HG03135 (cell line): Measurements from ENCODE around the gene FLNA.

Experiments used
- ATAC-seq: cut with Tn5 transposase; IDR thresholded peaks from one replicate; pipeline ENCODE4 v1.9.1; 2021; ENCODE audit warnings: mild to moderate bottlenecking, moderate library complexity; ENCODE audit not compliant: unreplicated experiment

The FLNA gene

GRCh38 chrX:154378059-154378798, 3.8 kb upstream of the FLNA start:
- ATAC-seq: peak; percentile 2

- no peak for ATAC-seq
These were observed 2.3 kb upstream of the FLNA start for GRCh38 chrX:154376774-154377173.

GRCh38 chrX:154375156-154375504, 696 bp upstream of the FLNA start:
- no peak for ATAC-seq

GRCh38 chrX:154373340-154374306, 811 bp downstream of the FLNA start:
- ATAC-seq: no peak

GRCh38 chrX:154372612-154373022, 1.8 kb downstream of the FLNA start:
- no peak for ATAC-seq

GRCh38 chrX:154371789-154372300, 2.6 kb downstream of the FLNA start:
- peak; percentile 5 for ATAC-seq

- peak; percentile 59 for ATAC-seq
These were observed 3.2 kb downstream of the FLNA start for GRCh38 chrX:154371017-154371788.

- no peak for ATAC-seq
These were observed 4.0 kb downstream of the FLNA start for GRCh38 chrX:154370300-154371016.

GRCh38 chrX:154369449-154370299, 4.8 kb downstream of the FLNA start:
- no peak for ATAC-seq

- ATAC-seq: no peak
These were observed 5.6 kb downstream of the FLNA start for GRCh38 chrX:154368630-154369448.

GRCh38 chrX:154367474-154368308, 6.7 kb downstream of the FLNA start:
- ATAC-seq: no peak

- ATAC-seq: no peak
These were observed 7.8 kb downstream of the FLNA start for GRCh38 chrX:154366666-154367055.

GRCh38 chrX:154365997-154366665, 8.3 kb downstream of the FLNA start:
- ATAC-seq: no peak

GRCh38 chrX:154365052-154365600, 9.3 kb downstream of the FLNA start:
- ATAC-seq: no peak

GRCh38 chrX:154363706-154364439, 10.6 kb downstream of the FLNA start:
- no peak for ATAC-seq

- no peak for ATAC-seq
These were observed 12.2 kb downstream of the FLNA start for GRCh38 chrX:154362085-154362742.
